CD4-positive, alpha-beta T cell treated with Interferon gamma for 1 hour (primary cell): ENCODE data around the gene PIH1D1.

Source experiments
- DNase-seq: peaks from one replicate; pipeline ENCODE4 v3.0.0-alpha.2; 2020

Gene PIH1D1

DNA sequence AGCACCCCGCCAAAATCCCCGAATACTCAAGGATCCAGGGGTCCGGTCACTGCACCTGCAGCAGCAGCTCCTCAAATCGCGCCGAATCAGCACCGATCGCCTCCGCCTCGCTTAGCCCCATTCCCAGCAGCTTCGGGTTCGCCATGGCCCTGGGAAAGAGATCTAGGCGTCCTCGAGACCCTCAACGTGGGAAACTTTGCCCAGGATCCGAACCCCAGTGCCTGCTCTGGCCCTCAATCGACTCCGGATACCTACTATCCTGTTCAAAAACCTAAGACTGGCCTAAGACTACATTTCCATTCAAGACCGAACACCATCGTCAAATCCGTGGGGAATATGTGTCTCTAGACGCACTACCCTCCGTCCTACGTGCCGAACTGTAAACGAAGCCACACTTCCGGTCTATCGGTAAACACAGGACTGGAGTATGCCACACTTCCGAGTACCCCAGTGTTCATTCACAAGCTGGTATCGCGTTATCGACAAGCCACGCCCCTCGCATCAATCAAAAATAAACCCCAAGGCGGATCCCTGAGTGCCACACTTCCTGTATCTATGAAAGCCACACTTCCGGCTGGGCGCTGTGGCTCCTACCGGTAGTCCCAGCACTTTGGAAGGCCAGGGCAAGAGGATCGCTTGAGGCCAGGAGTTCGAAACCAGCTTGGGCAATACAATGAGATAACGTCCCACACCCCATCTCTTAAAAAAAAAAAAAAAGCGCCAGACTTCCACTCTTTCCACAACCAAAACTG is at the start of gene PIH1D1:
Gene PIH1D1, minus strand, starts transcription at position 385 of the 752 bp plus-strand sequence. Its CDS starts 240 bp downstream, at position 145.
- peak; percentile 97 for DNase-seq

- DNase-seq, result peak; percentile 51
Observed at GRCh38 chr19:49499030-49499670, 47.5 kb upstream of the PIH1D1 start.

- peak; percentile 14 for DNase-seq
Observed at GRCh38 chr19:49498475-49498874, 46.9 kb upstream of the PIH1D1 start.

- peak; percentile 17 for DNase-seq
Observed at GRCh38 chr19:49497789-49498103, 46.1 kb upstream of the PIH1D1 start.

DNA sequence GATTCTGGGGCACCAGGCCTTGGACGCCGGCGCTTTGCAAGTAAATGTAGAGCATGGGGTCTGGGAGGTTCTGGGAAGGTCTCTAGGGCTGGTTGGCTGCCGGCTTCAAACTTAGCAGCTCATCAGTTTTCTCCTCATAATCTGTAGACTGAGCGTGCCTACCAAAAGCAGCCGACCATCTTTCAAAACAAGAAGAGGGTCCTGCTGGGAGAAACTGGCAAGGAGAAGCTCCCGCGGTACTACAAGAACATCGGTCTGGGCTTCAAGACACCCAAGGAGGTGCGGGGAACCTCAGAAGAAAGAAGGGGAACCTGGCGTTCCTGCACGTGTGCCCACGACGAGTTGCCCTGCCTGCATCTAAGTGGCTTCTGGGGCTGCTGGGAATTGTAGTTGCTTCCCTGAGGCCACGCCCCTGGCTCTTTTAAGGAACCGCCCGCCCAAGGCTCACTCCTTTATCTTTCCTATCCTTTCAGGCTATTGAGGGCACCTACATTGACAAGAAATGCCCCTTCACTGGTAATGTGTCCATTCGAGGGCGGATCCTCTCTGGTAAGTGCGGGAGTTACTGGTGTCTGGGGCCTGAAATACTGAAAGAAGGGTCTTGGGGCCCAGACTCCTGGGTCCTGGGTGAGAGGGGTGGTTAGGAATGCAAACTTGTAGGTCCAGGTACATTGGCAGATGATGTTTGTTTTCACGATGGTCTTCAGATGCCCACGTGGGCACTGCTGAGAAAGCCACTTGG is 45.6 kb upstream of the PIH1D1 start:
- DNase-seq, result peak; percentile 87

- DNase-seq, result no peak
Observed at GRCh38 chr19:49496574-49497008, 45.0 kb upstream of the PIH1D1 start.

- DNase-seq, result no peak
Observed at GRCh38 chr19:49492573-49493405, 41.2 kb upstream of the PIH1D1 start.

DNA sequence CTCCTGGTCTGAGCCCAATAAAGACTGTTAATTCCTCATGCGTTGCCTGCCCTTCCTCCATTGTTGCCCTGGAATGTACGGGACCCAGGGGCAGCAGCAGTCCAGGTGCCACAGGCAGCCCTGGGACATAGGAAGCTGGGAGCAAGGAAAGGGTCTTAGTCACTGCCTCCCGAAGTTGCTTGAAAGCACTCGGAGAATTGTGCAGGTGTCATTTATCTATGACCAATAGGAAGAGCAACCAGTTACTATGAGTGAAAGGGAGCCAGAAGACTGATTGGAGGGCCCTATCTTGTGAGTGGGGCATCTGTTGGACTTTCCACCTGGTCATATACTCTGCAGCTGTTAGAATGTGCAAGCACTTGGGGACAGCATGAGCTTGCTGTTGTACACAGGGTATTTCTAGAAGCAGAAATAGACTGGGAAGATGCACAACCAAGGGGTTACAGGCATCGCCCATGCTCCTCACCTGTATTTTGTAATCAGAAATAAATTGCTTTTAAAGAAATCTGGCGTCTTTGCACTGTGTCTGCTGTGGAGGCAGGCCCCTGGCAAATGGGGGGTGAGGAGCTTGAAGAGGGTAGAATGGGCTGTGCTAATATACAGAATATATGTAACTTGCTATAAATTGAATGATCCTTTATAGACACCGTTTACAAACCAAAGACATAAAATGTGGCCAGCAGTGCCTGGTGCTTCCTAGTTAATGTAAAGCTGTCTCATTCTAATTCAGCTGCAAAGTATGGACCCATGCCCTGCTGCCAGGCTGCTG is 40.4 kb upstream of the PIH1D1 start:
- no peak for DNase-seq

DNA sequence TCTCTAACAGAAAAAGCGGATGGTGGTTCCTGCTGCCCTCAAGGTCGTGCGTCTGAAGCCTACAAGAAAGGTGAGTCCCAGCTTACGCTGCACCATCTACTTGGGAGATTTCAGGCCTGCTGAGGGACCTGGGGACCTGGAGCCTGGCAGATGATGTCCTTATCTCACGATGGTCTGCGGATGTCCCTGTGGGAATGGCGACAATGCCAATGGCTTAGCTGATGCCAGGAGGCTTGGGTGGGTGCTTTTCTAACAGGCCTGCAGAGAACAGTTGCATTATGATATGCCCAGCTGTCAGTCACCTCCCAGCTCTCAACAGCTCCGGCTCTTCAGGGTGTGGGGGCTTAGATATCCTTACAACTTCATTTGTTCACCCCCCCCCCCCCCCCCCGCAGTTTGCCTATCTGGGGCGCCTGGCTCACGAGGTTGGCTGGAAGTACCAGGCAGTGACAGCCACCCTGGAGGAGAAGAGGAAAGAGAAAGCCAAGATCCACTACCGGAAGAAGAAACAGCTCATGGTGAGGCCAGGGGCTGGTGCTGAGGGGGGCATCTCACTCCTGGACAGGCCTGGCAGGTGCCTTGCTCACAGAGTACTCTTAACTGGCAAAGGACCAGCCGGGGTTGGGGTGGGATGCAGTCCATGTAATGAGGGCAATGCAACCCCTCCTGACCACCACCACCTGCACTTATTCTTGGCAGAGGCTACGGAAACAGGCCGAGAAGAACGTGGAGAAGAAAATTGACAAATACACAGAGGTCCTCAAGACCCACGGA is 39.6 kb upstream of the PIH1D1 start:
- DNase-seq, result no peak

DNA sequence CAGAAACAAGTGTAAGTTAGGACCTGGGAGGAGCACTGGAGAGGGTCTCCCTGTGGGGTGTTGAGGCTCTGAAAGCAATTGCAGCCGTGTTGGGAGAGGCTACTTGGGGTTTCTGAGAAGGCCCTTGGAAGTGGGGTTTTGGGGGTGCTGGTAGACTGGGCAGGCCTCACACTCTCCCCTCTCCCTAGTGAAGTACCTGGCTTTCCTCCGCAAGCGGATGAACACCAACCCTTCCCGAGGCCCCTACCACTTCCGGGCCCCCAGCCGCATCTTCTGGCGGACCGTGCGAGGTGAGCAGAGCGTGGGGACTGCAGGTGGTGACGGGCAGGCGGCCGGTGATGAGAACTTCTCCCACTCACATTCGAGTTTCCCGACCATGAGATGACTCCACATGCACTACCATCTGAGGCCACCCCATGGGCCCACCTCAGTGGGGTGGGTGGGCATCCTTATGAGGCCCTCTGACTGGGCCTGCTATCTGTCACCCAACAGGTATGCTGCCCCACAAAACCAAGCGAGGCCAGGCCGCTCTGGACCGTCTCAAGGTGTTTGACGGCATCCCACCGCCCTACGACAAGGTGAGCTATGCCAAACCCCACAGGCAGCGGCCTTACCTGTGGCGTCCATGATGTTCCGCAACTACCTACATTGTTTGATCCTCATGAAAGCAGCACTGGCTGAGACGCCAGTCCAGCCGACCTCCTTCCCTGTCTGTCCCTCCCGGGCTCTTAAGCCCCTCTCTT is 38.8 kb upstream of the PIH1D1 start:
- no peak for DNase-seq

DNA sequence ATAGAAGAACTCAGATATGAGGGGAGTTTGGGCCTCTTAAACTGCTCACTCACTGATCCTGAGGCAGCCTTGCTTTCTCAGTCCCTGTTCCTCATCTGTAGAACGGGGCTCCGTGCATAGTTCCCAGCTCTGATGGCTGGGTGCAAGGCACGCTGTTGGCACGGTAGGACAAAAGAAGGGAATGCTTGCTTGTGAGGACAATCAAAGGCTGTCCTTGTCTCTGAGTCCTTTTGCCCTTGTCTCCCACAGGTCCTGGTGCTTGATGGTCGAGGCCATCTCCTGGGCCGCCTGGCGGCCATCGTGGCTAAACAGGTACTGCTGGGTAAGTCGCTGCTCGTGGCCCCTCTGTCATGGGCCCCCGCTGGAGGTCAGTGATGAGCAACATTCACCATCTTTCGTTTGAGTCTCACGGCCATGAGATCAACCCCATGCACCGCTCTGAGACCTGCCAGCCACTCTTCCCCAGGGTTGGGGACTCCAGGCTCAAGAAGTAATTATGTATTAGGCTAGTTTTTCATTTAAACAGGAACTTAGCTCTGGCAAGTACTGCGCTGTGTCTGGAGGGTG is 38.1 kb upstream of the PIH1D1 start:
- DNase-seq, result no peak

DNA sequence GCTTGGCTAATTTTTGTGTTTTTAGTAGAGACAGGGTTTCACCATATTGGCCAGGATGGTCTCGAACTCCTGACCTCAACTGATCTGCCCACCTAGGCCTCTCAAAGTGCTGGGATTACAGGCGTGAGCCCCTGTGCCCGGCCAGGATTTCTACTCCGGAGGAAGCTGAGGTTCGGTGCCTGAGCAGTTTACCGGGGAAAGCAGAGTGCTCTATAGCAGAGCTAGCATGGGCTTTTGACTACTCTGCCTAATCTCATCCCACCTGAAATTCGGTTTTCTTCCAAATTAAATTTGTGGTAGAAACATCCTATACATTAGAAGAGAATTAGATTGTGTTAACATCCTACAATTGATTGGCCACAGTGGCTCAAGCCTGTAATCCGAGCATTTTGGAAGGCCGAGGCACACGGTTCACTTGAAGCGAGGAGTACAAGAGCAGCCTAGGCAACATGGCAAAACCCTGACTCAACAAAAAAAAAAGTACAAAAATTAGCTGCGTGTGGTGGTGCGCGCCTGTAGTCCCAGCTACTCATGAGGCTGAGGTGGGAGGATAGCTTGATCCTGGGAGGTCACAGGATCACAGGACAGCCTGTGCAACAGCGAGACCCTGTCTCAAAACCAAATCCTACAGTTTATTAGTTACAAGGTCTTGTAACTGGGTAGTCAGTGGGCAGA is 37.4 kb upstream of the PIH1D1 start:
- no peak for DNase-seq

- DNase-seq, result no peak
Observed at GRCh38 chr19:49488046-49488862, 36.6 kb upstream of the PIH1D1 start.

- peak; percentile 99 for DNase-seq
Observed at GRCh38 chr19:49487277-49488045, 35.8 kb upstream of the PIH1D1 start, which contains the start of gene RPL13A. Gene RPL13A, plus strand, starts transcription at chr19:49487608. Its CDS starts 22 bp downstream, at chr19:49487630.

- no peak for DNase-seq
Observed at GRCh38 chr19:49486710-49487276, 35.2 kb upstream of the PIH1D1 start.

GRCh38 chr19:49486232-49486631 is 34.6 kb upstream of the PIH1D1 start:
- DNase-seq, result no peak

DNA sequence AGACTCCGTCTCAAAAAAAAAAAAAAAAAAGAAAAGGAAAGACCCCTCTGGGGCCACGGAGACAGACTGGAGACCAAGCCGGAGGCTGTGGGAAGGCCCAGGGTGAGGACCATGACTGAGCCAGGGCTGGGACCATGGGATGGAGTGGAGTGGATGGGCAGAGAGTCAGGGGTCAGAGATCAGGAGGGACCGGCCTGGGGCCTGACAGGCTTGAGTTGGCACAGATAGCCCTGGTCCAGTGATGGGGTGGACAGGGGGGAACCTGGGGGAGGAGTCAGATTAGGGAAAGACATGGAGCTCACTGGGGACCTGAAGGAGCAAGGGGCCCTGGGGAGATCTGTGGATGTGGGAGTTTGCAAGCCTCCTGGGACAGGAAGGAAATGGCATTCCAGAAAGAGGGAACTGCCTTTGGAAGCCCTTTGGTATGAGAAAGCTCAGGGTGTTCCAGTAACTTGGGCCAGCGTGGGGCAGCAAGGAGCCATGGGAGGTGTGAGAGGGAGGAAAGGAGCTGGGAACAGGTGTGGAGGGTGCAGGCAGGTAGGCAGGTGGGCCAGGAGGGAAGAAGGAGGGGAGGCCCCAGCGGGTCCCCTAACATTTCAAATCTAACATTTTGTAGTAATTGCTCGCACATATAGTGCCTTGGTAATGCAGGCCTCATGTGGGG is 29.5 kb upstream of the PIH1D1 start:
- DNase-seq, result no peak
